HG03139 (cell line): ENCODE measurements around the gene NAB2.

Source experiments
- ATAC-seq: cut with Tn5 transposase; IDR thresholded peaks from one replicate; pipeline ENCODE4 v1.9.1; 2021; ENCODE audit not compliant: unreplicated experiment

Gene NAB2

GRCh38 chr12:57092876-57093414 lies 4.0 kb downstream of the NAB2 start:
- ATAC-seq: no peak

GRCh38 chr12:57093415-57094207 lies 4.7 kb downstream of the NAB2 start:
- ATAC-seq: no peak

- ATAC-seq: no peak
Measured at GRCh38 chr12:57094208-57095160, 5.6 kb downstream of the NAB2 start.

GRCh38 chr12:57095440-57095839 lies 6.5 kb downstream of the NAB2 start:
- no peak for ATAC-seq

GRCh38 chr12:57096099-57096572 lies 7.2 kb downstream of the NAB2 start:
- no peak for ATAC-seq

- no peak for ATAC-seq
Measured at GRCh38 chr12:57096748-57097553, 8.0 kb downstream of the NAB2 start.

GRCh38 chr12:57097554-57097835 lies 8.6 kb downstream of the NAB2 start:
- no peak for ATAC-seq

- ATAC-seq: no peak
Measured at GRCh38 chr12:57098546-57098945, 9.6 kb downstream of the NAB2 start.

- no peak for ATAC-seq
Measured at GRCh38 chr12:57099047-57099714, 10.3 kb downstream of the NAB2 start.

GRCh38 chr12:57099766-57100165 lies 10.9 kb downstream of the NAB2 start:
- no peak for ATAC-seq

- ATAC-seq: no peak
Measured at GRCh38 chr12:57101892-57102695, 13.2 kb downstream of the NAB2 start.

- ATAC-seq: no peak
Measured at GRCh38 chr12:57103856-57104255, 14.9 kb downstream of the NAB2 start.

GRCh38 chr12:57104292-57104910 lies 15.5 kb downstream of the NAB2 start:
- no peak for ATAC-seq

- no peak for ATAC-seq
Measured at GRCh38 chr12:57105011-57105753, 16.3 kb downstream of the NAB2 start.

- ATAC-seq: no peak
Measured at GRCh38 chr12:57106021-57106708, 17.3 kb downstream of the NAB2 start.

- ATAC-seq: no peak
Measured at GRCh38 chr12:57107456-57108155, 18.7 kb downstream of the NAB2 start.
